GM20431 (cell line): Measurements from ENCODE around the gene FOXE1.

Experiments
- in situ Hi-C: fragments of 300-500 bp; cut with MseI, MboI; formaldehyde crosslinking; loops from one replicate; pipeline ENCODE4 v1.15.0; 2020; ENCODE audit warnings: low sequenced_read_pairs; ENCODE audit not compliant: unreplicated experiment

Gene FOXE1

GRCh38 chr9:97900738-97901565, 47.9 kb downstream of the FOXE1 start:
- in situ Hi-C loops: loop anchor here (25.0 kb wide), 1 partner anchor 361 kb away; the partner anchor contains the start of gene TBC1D2

DNA sequence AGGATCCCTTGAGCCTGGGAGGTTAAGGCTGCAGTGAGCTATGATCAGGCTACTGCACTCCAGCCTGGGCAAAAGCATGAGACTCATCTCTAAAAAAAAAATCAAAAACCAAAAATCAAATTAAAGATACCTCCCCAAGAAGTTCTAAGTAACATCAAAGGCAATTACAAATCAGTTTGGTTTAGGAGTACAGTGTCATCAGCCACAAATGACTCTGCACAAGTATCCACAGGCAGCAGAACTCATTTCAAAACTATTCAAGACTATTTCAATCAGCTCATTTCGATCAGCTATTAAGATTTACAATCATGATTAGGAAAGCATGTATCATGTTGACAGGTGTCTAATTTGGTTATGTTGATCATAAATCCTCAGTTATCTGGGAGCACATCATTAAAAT, 50.2 kb downstream of the FOXE1 start:
- in situ Hi-C loops: loop anchor here (25.0 kb wide), 1 partner anchor 359 kb away; the partner anchor contains the start of gene TBC1D2

DNA sequence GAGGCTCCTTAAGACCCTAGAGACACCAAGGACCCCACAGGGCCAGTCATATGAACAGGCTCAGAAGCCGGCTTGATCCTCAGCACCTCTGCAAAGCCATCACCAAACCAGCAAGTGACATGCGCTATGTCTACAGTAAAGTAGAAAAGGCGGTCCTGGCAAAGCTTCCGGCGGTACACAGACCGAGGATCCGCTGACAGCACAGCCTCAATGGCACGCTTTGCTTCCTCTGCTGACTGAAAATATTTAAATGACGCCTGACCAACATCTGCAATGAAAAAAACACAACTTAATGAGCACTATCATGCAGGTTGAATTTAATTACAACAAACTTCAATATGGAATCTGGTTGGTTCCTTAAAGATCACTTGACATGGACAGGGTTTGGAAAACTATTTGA, 51.7 kb downstream of the FOXE1 start:
- in situ Hi-C loops: loop anchor here (25.0 kb wide), 1 partner anchor 358 kb away; the partner anchor contains the start of gene TBC1D2

DNA sequence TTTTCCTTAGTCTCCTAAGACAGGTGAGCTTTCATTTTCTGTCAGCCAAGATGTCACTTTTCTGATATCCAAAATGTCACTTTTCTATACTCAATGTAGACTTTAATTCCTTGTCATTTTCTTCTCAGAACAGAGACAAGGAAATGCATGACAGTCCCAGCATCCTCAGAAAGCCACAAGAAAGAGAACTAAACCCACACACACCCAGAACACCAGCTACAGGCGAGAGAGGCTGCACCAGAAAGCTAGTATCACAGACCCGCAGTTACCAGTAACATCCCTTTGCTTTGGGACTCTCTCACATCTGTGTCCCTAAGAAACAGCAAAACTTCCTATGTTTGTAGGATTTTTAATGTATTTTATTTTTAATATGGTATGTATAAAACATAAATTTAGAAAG, 52.2 kb downstream of the FOXE1 start:
- in situ Hi-C loops: loop anchor here (25.0 kb wide), 1 partner anchor 357 kb away; the partner anchor contains the start of gene TBC1D2
